GM12892 (cell line): Measurements from ENCODE around the gene NECAB3.

Source experiments
- POLR2A ChIP-seq: IDR thresholded peaks from 2 replicates; pipeline ENCODE4 v1.6.1; 2011; ENCODE audit warnings: low read depth, low read length, control low read depth
- POLR2AphosphoS5 ChIP-seq: IDR thresholded peaks from 2 replicates; pipeline ENCODE4 v1.6.1; 2011; ENCODE audit warnings: low read depth, low read length, control low read depth
- TAF1 ChIP-seq: IDR thresholded peaks from 2 replicates; pipeline ENCODE4 v1.6.1; 2011; ENCODE audit warnings: low read depth, mild to moderate bottlenecking, control low read depth, low read length, borderline replicate concordance

- no peak for TF ChIP-seq POLR2A
- TF ChIP-seq POLR2AphosphoS5, result no peak
- TF ChIP-seq TAF1, result no peak
These were observed 22.9 kb upstream of the NECAB3 start for GRCh38 chr20:33697129-33697528.
